HCT116 (cell line): Measurements from ENCODE around the gene FASLG. TPM values are rescaled to one million over a fixed set of nuclear protein-coding genes. Genes with fewer than 3 reads are reported as not detected.
A peak's percentile ranks its signal among the peaks of the same experiment; 100 is the strongest.

Experiments used
- ATAC-seq: fragments of 200-7000 bp; cut with Tn5 transposase; 2 replicates; pipeline ENCODE4 v1.9.1; 2020; ENCODE audit warnings: mild to moderate bottlenecking, moderate library complexity
- BruUV-seq: library from RNA; stranded (reverse); fragments of 400-500 nt; replicated peaks from 2 replicates; lab custom pipeline; 2021; lab: Mats Ljungman, UMichigan
- CTCF ChIA-PET: fragments of 300-600 bp; sonication (Branson Sonifier 250); formaldehyde crosslinking; loops from one replicate; lab custom pipeline; 2021; ENCODE audit warnings: antibody characterized with exemption; lab: Charles Lee
- POLR2A ChIA-PET: fragments of 300-600, 350-600 bp; sonication (Branson Sonifier 250); formaldehyde crosslinking; loops from one replicate; lab custom pipeline; 2021; ENCODE audit warnings: antibody characterized with exemption; lab: Charles Lee
- RAD21 ChIA-PET, 2 experiments: fragments of 300-600 bp; sonication (Branson Sonifier 250); formaldehyde crosslinking; loops; one replicate each; lab custom pipeline; 2023; ENCODE audit warnings: low total read pairs in 2 of 2; ENCODE audit not compliant: uncharacterized antibody in 2 of 2, unreplicated experiment in 2 of 2, low non-redundant PET in 1 of 2; lab: Charles Lee
- DNase-seq: peaks from one replicate; pipeline ENCODE4 v3.0.0-alpha.2; 2010; ENCODE audit warnings: low read depth, low spot score
- H2AFZ ChIP-seq: fragments of 200-600 bp; shearing (Covaris generic), sonication (generic); 2 replicates; pipeline ENCODE4 v1.6.1; 2017; ENCODE audit warnings: low read depth, mixed run types, mixed read lengths, antibody characterized with exemption, low read length; ENCODE audit not compliant: poor library complexity, severe bottlenecking
- H3K27ac ChIP-seq: 2 replicates; pipeline ENCODE4 v1.5.1; 2012; ENCODE audit warnings: low read depth, low read length
- H3K27me3 ChIP-seq: fragments of 200-600 bp; sonication (generic); 2 replicates; pipeline ENCODE4 v1.6.1; 2016; ENCODE audit warnings: mixed run types, low read length, mixed read lengths; ENCODE audit not compliant: insufficient read depth
- H3K36me3 ChIP-seq, 2 experiments: fragments of 200-500 bp in 1 of 2; fragments of 200-600 bp in 1 of 2; sonication (Bioruptor generic) in 1 of 2; sonication (generic) in 1 of 2; 2 replicates each; pipeline versions ENCODE4 v1.5.1 to v1.6.1; 2014 to 2016; ENCODE audit warnings: low read length in 2 of 2, inconsistent platforms in 1 of 2, mixed read lengths in 1 of 2, mixed run types in 1 of 2; ENCODE audit not compliant: insufficient read depth in 2 of 2, control insufficient read depth in 1 of 2
- H3K4me1 ChIP-seq, 2 experiments: fragments of 200-600 bp in 1 of 2; sonication (generic) in 1 of 2; 2 replicates each; pipeline versions ENCODE4 v1.5.1 to v1.6.1; 2012 to 2017; ENCODE audit warnings: low read length in 2 of 2, inconsistent platforms in 1 of 2, mild to moderate bottlenecking in 1 of 2, mixed read lengths in 1 of 2, mixed run types in 1 of 2, moderate library complexity in 1 of 2; ENCODE audit not compliant: insufficient read depth in 2 of 2, control insufficient read depth in 1 of 2
- H3K4me2 ChIP-seq: fragments of 200-600 bp; sonication (generic); 2 replicates; pipeline ENCODE4 v1.6.1; 2017; ENCODE audit warnings: mixed run types, low read length, mixed read lengths
- H3K4me3 ChIP-seq, 2 experiments: fragments of 200-600 bp in 1 of 2; sonication (generic) in 1 of 2; replicated peaks in 1 of 2; 2 replicates each; pipeline ENCODE4 v1.5.1; 2011 to 2016; ENCODE audit warnings: low read length in 2 of 2, control low read depth in 1 of 2, low read depth in 1 of 2, mild to moderate bottlenecking in 1 of 2, mixed read lengths in 1 of 2, mixed run types in 1 of 2
- H3K79me2 ChIP-seq: fragments of 200-600 bp; sonication (generic); 2 replicates; pipeline ENCODE4 v1.6.1; 2017; ENCODE audit warnings: mild to moderate bottlenecking, mixed run types, low read length, moderate library complexity, mixed read lengths; ENCODE audit not compliant: insufficient read depth
- H3K9ac ChIP-seq: fragments of 200-600 bp; sonication (generic); 2 replicates; pipeline ENCODE4 v1.6.1; 2016; ENCODE audit warnings: low read length, mixed read lengths
- H3K9me2 ChIP-seq: fragments of 200-600 bp; sonication (generic), shearing (Covaris generic); 2 replicates; pipeline ENCODE4 v1.6.1; 2017; ENCODE audit warnings: mixed run types, mild to moderate bottlenecking, moderate library complexity; ENCODE audit not compliant: insufficient read depth
- H3K9me3 ChIP-seq, 2 experiments: fragments of 200-500 bp in 1 of 2; fragments of 200-600 bp in 1 of 2; sonication (Bioruptor generic) in 1 of 2; sonication (generic) in 1 of 2; 2 replicates each; pipeline ENCODE4 v1.6.1; 2014 to 2017; ENCODE audit warnings: low read length in 2 of 2, mixed read lengths in 2 of 2, inconsistent platforms in 1 of 2, low read depth in 1 of 2, mild to moderate bottlenecking in 1 of 2, mixed run types in 1 of 2, moderate library complexity in 1 of 2; ENCODE audit not compliant: control insufficient read depth in 1 of 2, insufficient read depth in 1 of 2
- H4K20me1 ChIP-seq: fragments of 200-600 bp; sonication (generic), shearing (Covaris generic); 2 replicates; pipeline ENCODE4 v1.6.1; 2017; ENCODE audit warnings: mixed run types, mild to moderate bottlenecking, moderate library complexity; ENCODE audit not compliant: insufficient read depth
- CTCF ChIP-seq, 3 experiments: fragments of 200-600 bp in 1 of 3; sonication (generic) in 1 of 3; IDR thresholded peaks in 2 of 3; conservative IDR thresholded peaks in 1 of 3; 2 replicates each; pipeline ENCODE4 v1.5.1; 2012 to 2017; ENCODE audit warnings: low read depth in 2 of 3, low read length in 2 of 3, antibody characterized with exemption in 1 of 3, borderline replicate concordance in 1 of 3, control low read depth in 1 of 3, mild to moderate bottlenecking in 1 of 3, mixed read lengths in 1 of 3, mixed run types in 1 of 3, moderate library complexity in 1 of 3; ENCODE audit not compliant: insufficient read depth in 1 of 3
- EZH2phosphoT487 ChIP-seq: fragments of 200-600 bp; IDR thresholded peaks from 2 replicates; pipeline ENCODE4 v1.6.1; 2018; ENCODE audit warnings: antibody characterized with exemption, borderline replicate concordance
- RAD21 ChIP-seq: IDR thresholded peaks from 2 replicates; pipeline ENCODE4 v1.6.1; 2012; ENCODE audit warnings: low read depth, mild to moderate bottlenecking
- SP1 ChIP-seq: IDR thresholded peaks from 2 replicates; pipeline ENCODE4 v1.6.1; 2012; ENCODE audit warnings: low read depth
- intact Hi-C: fragments of 100-400 bp; cut with micrococcal nuclease; formaldehyde crosslinking; loops from 2 replicates; pipeline ENCODE4 v1.10.0; 2022
- total RNA-seq: library from RNA; stranded (reverse); gene quantifications from one replicate; pipeline ENCODE4 v1.2.1, GENCODE V29; 2021; ENCODE audit not compliant: unreplicated experiment

The FASLG gene
- total RNA-seq, 1 experiment from 2014 or later = not detected

- intact Hi-C loops = loop anchor here (1.0 kb wide), 1 partner anchor 110 kb away; no protein-coding TSS in a partner anchor
- Histone ChIP-seq H3K36me3 (no peaks in the 10 kb centered on the region), H3K79me2 (no peaks in the 10 kb centered on the region), H3K27me3 (no peaks in the 10 kb centered on the region), H2AFZ (no peak overlapping the region), H3K9me3 (no peaks in the 10 kb centered on the region), H3K9me2 (no peaks in the 10 kb centered on the region), H4K20me1 (no peaks in the 10 kb centered on the region), H3K4me1 (no peaks in the 10 kb centered on the region), H3K4me2 (no peak overlapping the region), H3K4me3 (no peak overlapping the region), H3K27ac (no peak overlapping the region), H3K9ac (no peak overlapping the region)
- ChIA-PET POLR2A (no interaction called here), CTCF (interaction anchor here (0.6 to 2.7 kb wide), 4 partner anchors 9 to 110 kb away, joined by 3 to 27 read pairs (median 6); no protein-coding TSS in a partner anchor), RAD21 (no interaction called here)
- DNase-seq = no peak
- peak; percentile 70; the same call in 1 of the 2 replicates for ATAC-seq
- BruUV-seq = no TSS peak
- TF ChIP-seq SP1 (no peak), CTCF (IDR thresholded peaks at IDR 0.05 in 2 of 3, conservative IDR thresholded peaks at IDR 0.05 in 1 of 3; ENCODE audit: borderline replicate concordance in 1 of 3, insufficient read depth in 1 of 3, low read depth in 2 of 3, low read length in 2 of 3) (peak; percentile 37 to 53 (median 39); a peak in 5 of 6 replicates), RAD21 (peak; percentile 61)
These were observed 49.4 kb upstream of the FASLG start for GRCh38 chr1:172609528-172609927.

GRCh38 chr1:172612478-172612877 is 46.4 kb upstream of the FASLG start:
- Histone ChIP-seq H3K4me1 (no peaks in the 10 kb centered on the region), H3K27me3 (no peaks in the 10 kb centered on the region), H3K9ac (no peak overlapping the region), H2AFZ (no peak overlapping the region), H3K9me2 (no peaks in the 10 kb centered on the region), H3K4me3 (no peak overlapping the region), H4K20me1 (no peaks in the 10 kb centered on the region), H3K9me3 (no peaks in the 10 kb centered on the region), H3K79me2 (no peaks in the 10 kb centered on the region), H3K4me2 (no peak overlapping the region), H3K27ac (no peak overlapping the region), H3K36me3 (no peaks in the 10 kb centered on the region)
- POLR2A ChIA-PET = no interaction called here
- TF ChIP-seq EZH2phosphoT487 = no peak
- RAD21 ChIA-PET = no interaction called here
- BruUV-seq = no TSS peak
- CTCF ChIA-PET = no interaction called here
- ATAC-seq (no peak), DNase-seq (no peak)
- intact Hi-C loops = no loop called here
